HCT116 (cell line): Measurements from ENCODE around the gene MAVS.

Experiments used
- EZH2 ChIP-seq: fragments of 200-600 bp; sonication (generic); IDR thresholded peaks from 2 replicates; pipeline ENCODE4 v1.6.1; 2017; ENCODE audit warnings: antibody characterized with exemption, mixed run types
- SIN3A ChIP-seq: IDR thresholded peaks from 2 replicates; pipeline ENCODE4 v1.6.1; 2012; ENCODE audit warnings: low read depth
- SP1 ChIP-seq: IDR thresholded peaks from 2 replicates; pipeline ENCODE4 v1.6.1; 2012; ENCODE audit warnings: low read depth
- ZBTB33 ChIP-seq: IDR thresholded peaks from 2 replicates; pipeline ENCODE4 v1.6.1; 2011; ENCODE audit warnings: mild to moderate bottlenecking, low read length, moderate library complexity; ENCODE audit not compliant: insufficient replicate concordance; ENCODE audit errors: extremely low read depth
- TF ChIP-seq, protein P1 (sequence below), 3 experiments: fragments of 200-600 bp in 1 of 3; sonication (generic) in 1 of 3; IDR thresholded peaks in 2 of 3; conservative IDR thresholded peaks in 1 of 3; 2 replicates each; pipeline ENCODE4 v1.5.1; 2012 to 2017; ENCODE audit warnings: low read depth in 2 of 3, low read length in 2 of 3, antibody characterized with exemption in 1 of 3, borderline replicate concordance in 1 of 3, control low read depth in 1 of 3, mild to moderate bottlenecking in 1 of 3, mixed read lengths in 1 of 3, mixed run types in 1 of 3, moderate library complexity in 1 of 3; ENCODE audit not compliant: insufficient read depth in 1 of 3

DNA sequence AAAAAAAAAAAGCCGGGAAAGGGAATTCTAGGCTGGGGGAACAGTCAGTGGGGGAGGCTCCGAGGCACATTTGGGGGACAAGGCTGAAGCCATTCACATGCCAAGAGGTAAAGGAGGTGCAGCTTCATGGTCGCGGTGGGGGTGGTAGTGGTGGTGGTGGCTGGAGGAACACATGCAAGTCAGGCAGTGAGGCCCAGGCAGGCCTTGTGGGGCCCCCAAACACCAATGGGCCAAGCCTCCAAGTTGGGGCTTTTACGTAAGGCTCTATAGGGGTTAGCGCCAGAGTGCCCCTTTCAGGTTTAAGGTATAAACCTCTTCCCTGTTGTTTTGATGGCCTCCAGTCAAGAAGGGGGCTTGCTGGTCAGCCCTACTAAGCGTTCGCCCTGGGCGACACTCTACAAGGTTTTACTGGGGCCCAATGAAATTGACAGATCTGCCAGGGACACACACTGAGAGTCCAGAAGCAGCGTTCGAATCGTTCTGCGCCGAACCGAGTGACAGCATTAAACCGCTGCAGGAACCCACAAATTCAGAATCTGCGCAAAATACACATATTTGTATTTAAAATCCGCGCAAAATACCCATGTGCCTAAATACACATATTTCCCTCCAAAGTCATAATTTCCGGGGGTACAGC is 27.1 kb upstream of the MAVS start:
- TF ChIP-seq ZBTB33 (no peak), SP1 (no peak), SIN3A (no peak), EZH2 (no peak)
- TF ChIP-seq, protein P1, sequence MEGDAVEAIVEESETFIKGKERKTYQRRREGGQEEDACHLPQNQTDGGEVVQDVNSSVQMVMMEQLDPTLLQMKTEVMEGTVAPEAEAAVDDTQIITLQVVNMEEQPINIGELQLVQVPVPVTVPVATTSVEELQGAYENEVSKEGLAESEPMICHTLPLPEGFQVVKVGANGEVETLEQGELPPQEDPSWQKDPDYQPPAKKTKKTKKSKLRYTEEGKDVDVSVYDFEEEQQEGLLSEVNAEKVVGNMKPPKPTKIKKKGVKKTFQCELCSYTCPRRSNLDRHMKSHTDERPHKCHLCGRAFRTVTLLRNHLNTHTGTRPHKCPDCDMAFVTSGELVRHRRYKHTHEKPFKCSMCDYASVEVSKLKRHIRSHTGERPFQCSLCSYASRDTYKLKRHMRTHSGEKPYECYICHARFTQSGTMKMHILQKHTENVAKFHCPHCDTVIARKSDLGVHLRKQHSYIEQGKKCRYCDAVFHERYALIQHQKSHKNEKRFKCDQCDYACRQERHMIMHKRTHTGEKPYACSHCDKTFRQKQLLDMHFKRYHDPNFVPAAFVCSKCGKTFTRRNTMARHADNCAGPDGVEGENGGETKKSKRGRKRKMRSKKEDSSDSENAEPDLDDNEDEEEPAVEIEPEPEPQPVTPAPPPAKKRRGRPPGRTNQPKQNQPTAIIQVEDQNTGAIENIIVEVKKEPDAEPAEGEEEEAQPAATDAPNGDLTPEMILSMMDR (IDR thresholded peaks at IDR 0.05 in 2 of 3, conservative IDR thresholded peaks at IDR 0.05 in 1 of 3; ENCODE audit: borderline replicate concordance in 1 of 3, insufficient read depth in 1 of 3, low read depth in 2 of 3, low read length in 2 of 3): no peak
